ENCODE results near the gene ADORA1. TPM values are rescaled to one million over a fixed set of nuclear protein-coding genes. Genes with fewer than 3 reads are reported as not detected.

The ADORA1 gene
- total RNA-seq, 1 donor from 2014 or later = 2.1 TPM

DNA sequence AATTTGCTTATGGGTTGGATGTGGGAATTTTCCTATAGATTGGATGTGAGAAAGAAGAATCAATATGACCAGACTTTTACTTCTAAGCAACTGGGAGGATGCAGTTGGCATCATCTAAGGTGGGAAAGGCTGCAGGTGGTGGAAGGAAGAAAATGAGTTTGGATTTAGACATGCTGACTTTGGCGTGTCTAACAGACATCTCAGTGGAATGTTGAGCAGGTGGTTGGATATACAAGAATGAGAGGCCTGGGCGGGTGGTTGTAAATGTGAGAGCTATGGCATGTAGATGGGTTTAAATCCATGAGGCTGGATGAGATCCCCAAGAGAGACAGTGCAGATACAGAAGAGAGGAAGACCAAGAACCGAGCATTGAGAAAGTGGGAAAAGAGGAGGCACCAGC, 10.5 kb downstream of the ADORA1 start:
- no peaks in the 10 kb centered on the region for H3K4me1 ChIP-seq (ENCODE audit: control insufficient read depth in 3 of 3, insufficient read depth in 3 of 3, low read length in 3 of 3)
- peaks cover 0 to 6% (median 0%) of the 10 kb centered on the region in 3 donors for H3K27me3 ChIP-seq (ENCODE audit: control insufficient read depth in 3 of 3, insufficient read depth in 3 of 3, low read length in 3 of 3)
- H3K9ac ChIP-seq (ENCODE audit: low read depth in 1 of 3, low read length in 3 of 3) = no peak overlapping the region
- H3K27ac ChIP-seq (ENCODE audit: low read depth, low read length) = no peak overlapping the region
- H3K4me3 ChIP-seq (ENCODE audit: low read length in 3 of 3) = no peak overlapping the region
- H3K36me3 ChIP-seq (ENCODE audit: control insufficient read depth in 3 of 3, insufficient read depth in 3 of 3, low read length in 3 of 3) = no peaks in the 10 kb centered on the region
- no peaks in the 10 kb centered on the region for H3K9me3 ChIP-seq (ENCODE audit: control insufficient read depth in 3 of 3, low read length in 3 of 3)

DNA sequence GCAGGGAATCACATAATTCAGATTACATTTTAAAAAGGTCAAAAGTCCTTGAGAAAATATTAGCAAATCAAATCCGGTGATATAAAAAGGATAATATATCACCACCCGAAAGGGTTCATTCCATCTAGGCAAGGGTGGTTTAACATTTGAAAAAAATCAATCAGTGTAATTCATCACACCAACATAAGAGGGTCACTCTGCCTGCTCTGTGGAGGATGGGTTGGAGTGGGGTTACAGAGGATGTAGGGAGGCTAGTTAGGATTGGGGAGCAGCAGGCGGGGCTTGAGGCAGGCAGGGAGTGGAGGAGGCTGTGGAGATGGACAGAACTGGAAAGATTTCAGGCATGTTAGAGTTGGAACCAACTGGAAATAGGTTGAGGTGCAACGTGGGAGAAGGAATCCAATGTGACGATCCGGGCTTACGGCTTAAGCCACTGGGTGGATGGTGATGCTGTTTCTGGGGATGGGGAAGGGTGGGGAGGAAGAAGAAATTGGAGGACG, 12.5 kb downstream of the ADORA1 start:
- H3K4me1 ChIP-seq (ENCODE audit: control insufficient read depth in 3 of 3, insufficient read depth in 3 of 3, low read length in 3 of 3) = no peaks in the 10 kb centered on the region
- H3K27ac ChIP-seq (ENCODE audit: low read depth, low read length) = no peak overlapping the region
- H3K36me3 ChIP-seq (ENCODE audit: control insufficient read depth in 3 of 3, insufficient read depth in 3 of 3, low read length in 3 of 3) = no peaks in the 10 kb centered on the region
- peaks cover 0 to 6% (median 0%) of the 10 kb centered on the region in 3 donors for H3K27me3 ChIP-seq (ENCODE audit: control insufficient read depth in 3 of 3, insufficient read depth in 3 of 3, low read length in 3 of 3)
- no peak overlapping the region for H3K4me3 ChIP-seq (ENCODE audit: low read length in 3 of 3)
- no peaks in the 10 kb centered on the region for H3K9me3 ChIP-seq (ENCODE audit: control insufficient read depth in 3 of 3, low read length in 3 of 3)
- H3K9ac ChIP-seq (ENCODE audit: low read depth in 1 of 3, low read length in 3 of 3) = no peak overlapping the region

DNA sequence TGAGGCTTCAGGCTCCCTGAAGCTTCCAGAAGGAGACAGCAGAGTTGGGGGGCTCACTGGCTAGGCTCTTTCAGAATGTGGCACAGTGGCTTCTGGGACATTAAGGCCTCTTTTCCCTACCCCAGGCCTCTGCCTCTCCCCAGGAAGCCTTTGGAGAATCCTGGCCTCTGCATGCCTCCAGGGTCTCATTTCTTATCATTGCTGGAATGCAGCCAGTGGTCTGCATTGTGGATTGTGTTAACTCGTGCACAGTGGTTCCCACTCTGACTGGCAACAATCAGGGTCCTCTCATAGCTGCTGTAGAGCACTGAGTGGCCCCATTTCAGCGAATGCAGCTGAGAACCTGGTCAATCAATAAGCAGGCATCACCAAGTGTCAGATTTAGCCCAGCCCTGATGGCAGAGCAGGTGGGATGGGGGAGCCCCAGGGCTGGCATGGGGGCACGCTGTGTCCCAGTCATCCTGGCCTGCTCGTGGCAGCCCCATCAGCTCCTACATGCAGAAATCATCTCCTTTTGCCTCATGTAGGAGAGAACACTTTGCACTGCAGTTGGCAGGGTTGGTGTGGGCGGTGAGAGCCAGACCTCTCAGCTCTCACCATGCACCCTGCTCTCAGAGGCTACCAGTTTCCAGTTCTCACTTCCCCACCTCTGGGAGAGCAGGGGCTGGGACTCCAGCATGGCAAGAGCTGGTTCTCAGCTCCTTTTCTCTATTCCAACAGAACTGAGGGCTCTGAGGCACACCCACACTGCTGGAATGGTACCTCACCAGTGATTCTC, 13.4 kb downstream of the ADORA1 start:
- Histone ChIP-seq H3K4me3 (ENCODE audit: low read length in 3 of 3) (no peak overlapping the region), H3K27me3 (ENCODE audit: control insufficient read depth in 3 of 3, insufficient read depth in 3 of 3, low read length in 3 of 3) (peaks cover 0 to 6% (median 0%) of the 10 kb centered on the region in 3 donors), H3K9ac (ENCODE audit: low read depth in 1 of 3, low read length in 3 of 3) (no peak overlapping the region), H3K27ac (ENCODE audit: low read depth, low read length) (no peak overlapping the region), H3K36me3 (ENCODE audit: control insufficient read depth in 3 of 3, insufficient read depth in 3 of 3, low read length in 3 of 3) (no peaks in the 10 kb centered on the region), H3K9me3 (ENCODE audit: control insufficient read depth in 3 of 3, low read length in 3 of 3) (no peaks in the 10 kb centered on the region), H3K4me1 (ENCODE audit: control insufficient read depth in 3 of 3, insufficient read depth in 3 of 3, low read length in 3 of 3) (no peaks in the 10 kb centered on the region)

DNA sequence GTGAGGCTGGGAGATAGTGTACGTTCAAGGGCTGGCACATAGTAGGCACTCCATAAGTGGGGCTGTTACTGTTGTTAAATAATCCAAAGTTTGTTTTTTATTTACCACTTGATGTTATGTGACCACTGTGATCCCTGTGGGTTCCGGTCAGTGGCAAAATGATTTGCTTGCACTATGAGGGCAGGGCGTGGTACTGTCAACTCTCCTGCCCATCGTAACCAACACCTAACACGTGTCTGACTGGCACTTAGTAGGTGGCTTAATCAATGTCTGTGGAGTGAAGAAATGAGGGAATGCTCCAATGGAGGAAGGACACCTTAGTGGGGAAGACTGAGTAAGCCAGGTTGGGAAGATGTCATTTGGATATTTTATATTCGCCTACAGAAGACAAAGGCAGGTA, 14.6 kb downstream of the ADORA1 start:
- H3K9me3 ChIP-seq (ENCODE audit: control insufficient read depth in 3 of 3, low read length in 3 of 3) = no peaks in the 10 kb centered on the region
- H3K4me1 ChIP-seq (ENCODE audit: control insufficient read depth in 3 of 3, insufficient read depth in 3 of 3, low read length in 3 of 3) = no peaks in the 10 kb centered on the region
- peaks cover 0 to 6% (median 0%) of the 10 kb centered on the region in 3 donors for H3K27me3 ChIP-seq (ENCODE audit: control insufficient read depth in 3 of 3, insufficient read depth in 3 of 3, low read length in 3 of 3)
- no peak overlapping the region for H3K4me3 ChIP-seq (ENCODE audit: low read length in 3 of 3)
- H3K36me3 ChIP-seq (ENCODE audit: control insufficient read depth in 3 of 3, insufficient read depth in 3 of 3, low read length in 3 of 3) = no peaks in the 10 kb centered on the region
- no peak overlapping the region for H3K9ac ChIP-seq (ENCODE audit: low read depth in 1 of 3, low read length in 3 of 3)
- H3K27ac ChIP-seq (ENCODE audit: low read depth, low read length) = no peak overlapping the region

DNA sequence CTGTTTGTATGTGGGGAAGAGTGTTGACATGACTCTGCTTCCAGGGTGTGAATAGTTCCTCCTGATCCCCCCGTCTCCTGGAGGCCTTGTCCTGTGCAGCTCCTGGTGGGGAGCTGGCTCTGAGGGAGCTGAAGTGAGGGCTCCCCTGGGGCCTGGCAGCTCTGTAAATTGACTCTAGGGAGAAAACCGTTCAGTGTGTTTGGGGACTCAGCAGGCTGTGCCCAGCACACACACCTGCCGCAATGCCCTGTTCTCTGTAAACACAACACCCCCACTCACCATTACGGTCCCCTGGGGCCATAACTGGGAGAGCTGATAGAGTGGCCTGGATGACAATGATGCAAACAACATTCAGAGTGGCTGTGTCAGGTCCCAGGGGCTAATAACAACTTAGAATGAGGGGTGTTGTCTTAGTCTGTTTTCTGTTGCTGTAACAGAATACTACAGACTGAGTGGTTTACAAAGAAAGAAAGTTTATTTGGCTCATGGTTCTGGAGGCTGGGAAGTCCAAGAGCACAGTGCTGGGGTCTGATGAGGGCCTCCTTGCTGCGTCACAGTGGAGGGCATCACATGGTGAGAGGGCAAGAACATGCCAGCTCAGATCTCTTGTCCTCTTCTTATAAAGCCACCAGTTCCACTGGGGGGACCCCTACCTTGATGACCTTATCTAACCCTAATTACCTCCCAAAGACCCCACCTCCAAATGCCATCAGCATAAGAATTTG, 15.3 kb downstream of the ADORA1 start:
- H3K27me3 ChIP-seq (ENCODE audit: control insufficient read depth in 3 of 3, insufficient read depth in 3 of 3, low read length in 3 of 3) = peaks cover 0 to 6% (median 0%) of the 10 kb centered on the region in 3 donors
- H3K27ac ChIP-seq (ENCODE audit: low read depth, low read length) = no peak overlapping the region
- no peak overlapping the region for H3K4me3 ChIP-seq (ENCODE audit: low read length in 3 of 3)
- H3K9ac ChIP-seq (ENCODE audit: low read depth in 1 of 3, low read length in 3 of 3) = no peak overlapping the region
- no peaks in the 10 kb centered on the region for H3K9me3 ChIP-seq (ENCODE audit: control insufficient read depth in 3 of 3, low read length in 3 of 3)
- H3K4me1 ChIP-seq (ENCODE audit: control insufficient read depth in 3 of 3, insufficient read depth in 3 of 3, low read length in 3 of 3) = no peaks in the 10 kb centered on the region
- H3K36me3 ChIP-seq (ENCODE audit: control insufficient read depth in 3 of 3, insufficient read depth in 3 of 3, low read length in 3 of 3) = no peaks in the 10 kb centered on the region

DNA sequence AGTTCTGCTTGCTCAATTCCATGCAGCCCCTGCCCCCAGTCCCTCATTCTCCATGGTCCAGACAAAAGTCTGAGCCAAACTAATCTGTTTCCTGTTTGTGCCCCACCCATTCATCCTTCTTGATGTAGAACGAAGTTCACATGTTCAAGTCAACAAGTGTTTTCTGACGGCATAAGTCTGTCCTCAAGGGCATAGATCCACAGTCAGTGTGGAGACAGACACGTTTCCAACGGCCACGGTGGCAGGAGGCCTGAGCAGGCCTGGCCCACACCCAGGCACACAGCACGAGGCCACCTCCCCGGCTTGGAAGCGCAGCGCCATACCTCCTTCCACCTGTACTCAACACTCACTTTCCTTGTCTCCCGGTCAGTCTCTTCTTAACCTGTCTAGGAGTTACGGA, 16.1 kb downstream of the ADORA1 start:
- Histone ChIP-seq H3K27ac (ENCODE audit: low read depth, low read length) (no peak overlapping the region), H3K4me3 (ENCODE audit: low read length in 3 of 3) (no peak overlapping the region), H3K9me3 (ENCODE audit: control insufficient read depth in 3 of 3, low read length in 3 of 3) (no peaks in the 10 kb centered on the region), H3K9ac (ENCODE audit: low read depth in 1 of 3, low read length in 3 of 3) (no peak overlapping the region), H3K36me3 (ENCODE audit: control insufficient read depth in 3 of 3, insufficient read depth in 3 of 3, low read length in 3 of 3) (no peaks in the 10 kb centered on the region), H3K27me3 (ENCODE audit: control insufficient read depth in 3 of 3, insufficient read depth in 3 of 3, low read length in 3 of 3) (peaks cover 0 to 6% (median 0%) of the 10 kb centered on the region in 3 donors), H3K4me1 (ENCODE audit: control insufficient read depth in 3 of 3, insufficient read depth in 3 of 3, low read length in 3 of 3) (no peaks in the 10 kb centered on the region)

DNA sequence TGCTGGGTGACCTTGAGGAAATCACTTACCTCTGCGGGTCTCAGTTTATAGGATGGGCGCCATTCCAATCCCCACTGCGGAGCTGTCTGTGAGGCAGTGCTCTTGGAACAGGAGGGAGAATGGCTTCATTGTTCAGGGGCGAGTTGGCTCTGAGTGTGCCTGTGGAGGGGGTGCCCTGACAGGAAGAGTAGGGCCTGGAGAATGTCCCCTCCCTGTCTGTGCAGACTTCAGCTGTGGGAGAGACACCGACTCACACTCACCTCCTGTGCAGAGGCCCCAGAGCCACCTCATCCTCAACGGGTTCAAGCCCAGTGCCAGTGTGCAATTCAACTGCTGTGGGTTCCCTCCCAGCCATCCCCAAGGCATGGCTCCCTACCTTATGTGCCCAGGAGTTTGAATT, 17.1 kb downstream of the ADORA1 start:
- Histone ChIP-seq H3K27me3 (ENCODE audit: control insufficient read depth in 3 of 3, insufficient read depth in 3 of 3, low read length in 3 of 3) (peaks cover 0 to 6% (median 0%) of the 10 kb centered on the region in 3 donors), H3K4me3 (ENCODE audit: low read length in 3 of 3) (no peak overlapping the region), H3K9me3 (ENCODE audit: control insufficient read depth in 3 of 3, low read length in 3 of 3) (no peaks in the 10 kb centered on the region), H3K9ac (ENCODE audit: low read depth in 1 of 3, low read length in 3 of 3) (no peak overlapping the region), H3K4me1 (ENCODE audit: control insufficient read depth in 3 of 3, insufficient read depth in 3 of 3, low read length in 3 of 3) (no peaks in the 10 kb centered on the region), H3K27ac (ENCODE audit: low read depth, low read length) (no peak overlapping the region), H3K36me3 (ENCODE audit: control insufficient read depth in 3 of 3, insufficient read depth in 3 of 3, low read length in 3 of 3) (no peaks in the 10 kb centered on the region)

DNA sequence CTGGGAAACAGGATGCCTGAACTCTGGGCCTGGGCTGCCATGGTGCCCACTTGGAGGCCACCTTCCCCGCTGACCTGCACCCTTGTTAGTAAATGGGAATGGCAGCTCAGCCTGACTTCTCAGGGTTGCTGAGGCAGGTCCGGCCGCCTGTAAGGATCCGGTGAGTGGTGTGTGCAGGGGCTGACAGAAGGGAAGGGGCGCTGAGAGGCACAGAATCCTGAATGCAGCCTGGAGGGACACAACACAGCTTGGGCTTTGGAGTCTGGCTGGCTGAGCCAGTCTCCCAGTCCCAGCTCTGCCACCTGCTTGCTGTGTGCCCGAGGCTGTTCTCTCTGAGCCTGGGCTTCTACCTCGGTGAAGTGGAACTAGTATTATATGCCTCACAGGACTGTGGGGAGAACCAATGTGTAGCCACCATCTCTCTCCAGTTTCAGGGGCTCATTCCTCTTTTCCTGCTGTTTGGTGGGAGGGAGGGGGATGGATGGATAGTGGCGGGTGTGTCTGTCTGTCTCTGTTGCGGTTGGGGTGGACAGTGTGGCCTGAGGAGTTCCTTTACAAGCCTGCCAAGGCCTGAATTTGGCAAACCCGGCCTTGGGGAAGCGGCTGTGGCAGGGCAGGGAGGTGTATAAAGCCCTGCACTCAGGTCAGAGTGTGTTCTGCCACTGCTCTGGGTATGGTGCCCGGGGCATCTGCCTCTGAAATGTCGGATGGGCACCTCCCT, 18.0 kb downstream of the ADORA1 start:
- H3K27ac ChIP-seq (ENCODE audit: low read depth, low read length) = no peak overlapping the region
- no peaks in the 10 kb centered on the region for H3K36me3 ChIP-seq (ENCODE audit: control insufficient read depth in 3 of 3, insufficient read depth in 3 of 3, low read length in 3 of 3)
- H3K4me3 ChIP-seq (ENCODE audit: low read length in 3 of 3) = no peak overlapping the region
- no peak overlapping the region for H3K9ac ChIP-seq (ENCODE audit: low read depth in 1 of 3, low read length in 3 of 3)
- no peaks in the 10 kb centered on the region for H3K9me3 ChIP-seq (ENCODE audit: control insufficient read depth in 3 of 3, low read length in 3 of 3)
- peaks cover 0 to 5% (median 0%) of the 10 kb centered on the region in 3 donors for H3K27me3 ChIP-seq (ENCODE audit: control insufficient read depth in 3 of 3, insufficient read depth in 3 of 3, low read length in 3 of 3)
- H3K4me1 ChIP-seq (ENCODE audit: control insufficient read depth in 3 of 3, insufficient read depth in 3 of 3, low read length in 3 of 3) = no peaks in the 10 kb centered on the region

DNA sequence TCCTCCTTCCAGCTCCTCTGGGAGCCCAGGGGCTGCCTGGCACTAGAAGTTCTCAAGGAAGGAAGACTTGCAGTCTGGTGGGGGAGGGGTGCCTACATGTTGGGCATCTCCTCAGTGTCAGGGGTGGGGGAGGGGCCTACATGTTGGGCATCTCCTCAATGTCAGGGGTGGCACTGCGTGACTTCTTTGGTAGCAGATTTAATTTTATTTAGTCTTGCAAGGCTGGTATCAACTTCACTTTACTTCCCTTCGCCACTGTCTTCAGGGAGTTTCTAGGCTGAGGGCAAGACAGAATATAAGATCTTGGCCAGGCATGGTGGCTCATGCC, 18.5 kb downstream of the ADORA1 start:
- no peak overlapping the region for H3K9ac ChIP-seq (ENCODE audit: low read depth in 1 of 3, low read length in 3 of 3)
- H3K4me3 ChIP-seq (ENCODE audit: low read length in 3 of 3) = no peak overlapping the region
- no peaks in the 10 kb centered on the region for H3K4me1 ChIP-seq (ENCODE audit: control insufficient read depth in 3 of 3, insufficient read depth in 3 of 3, low read length in 3 of 3)
- no peaks in the 10 kb centered on the region for H3K9me3 ChIP-seq (ENCODE audit: control insufficient read depth in 3 of 3, low read length in 3 of 3)
- no peak overlapping the region for H3K27ac ChIP-seq (ENCODE audit: low read depth, low read length)
- H3K36me3 ChIP-seq (ENCODE audit: control insufficient read depth in 3 of 3, insufficient read depth in 3 of 3, low read length in 3 of 3) = no peaks in the 10 kb centered on the region
- no peaks in the 10 kb centered on the region for H3K27me3 ChIP-seq (ENCODE audit: control insufficient read depth in 3 of 3, insufficient read depth in 3 of 3, low read length in 3 of 3)

DNA sequence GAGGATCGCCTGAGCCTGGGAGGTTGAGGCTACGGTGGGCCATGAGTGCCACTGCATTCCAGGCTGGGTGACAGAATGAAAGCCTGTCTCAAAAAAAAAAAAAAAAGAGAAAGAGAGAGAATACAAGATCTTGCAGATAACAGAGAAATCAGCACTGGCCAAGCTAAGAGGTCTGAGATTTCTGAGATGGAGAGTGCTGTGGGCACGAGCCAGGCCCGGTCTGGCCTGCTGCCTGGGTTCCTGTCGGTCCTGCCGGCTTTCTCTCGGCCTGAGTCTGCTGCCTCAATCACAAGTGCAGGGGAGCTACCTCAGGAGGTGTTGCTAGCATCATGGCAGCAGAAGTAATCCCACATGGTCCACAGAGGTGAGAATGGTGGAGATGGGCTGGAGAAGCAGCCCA, 19.0 kb downstream of the ADORA1 start:
- no peaks in the 10 kb centered on the region for H3K27me3 ChIP-seq (ENCODE audit: control insufficient read depth in 3 of 3, insufficient read depth in 3 of 3, low read length in 3 of 3)
- no peaks in the 10 kb centered on the region for H3K9me3 ChIP-seq (ENCODE audit: control insufficient read depth in 3 of 3, low read length in 3 of 3)
- no peak overlapping the region for H3K9ac ChIP-seq (ENCODE audit: low read depth in 1 of 3, low read length in 3 of 3)
- H3K4me1 ChIP-seq (ENCODE audit: control insufficient read depth in 3 of 3, insufficient read depth in 3 of 3, low read length in 3 of 3) = no peaks in the 10 kb centered on the region
- H3K27ac ChIP-seq (ENCODE audit: low read depth, low read length) = no peak overlapping the region
- no peaks in the 10 kb centered on the region for H3K36me3 ChIP-seq (ENCODE audit: control insufficient read depth in 3 of 3, insufficient read depth in 3 of 3, low read length in 3 of 3)
- H3K4me3 ChIP-seq (ENCODE audit: low read length in 3 of 3) = no peak overlapping the region
